GM18909 (cell line): ENCODE results near the gene WDFY4.

Experiments used
- ATAC-seq: cut with Tn5 transposase; IDR thresholded peaks from one replicate; pipeline ENCODE4 v1.9.1; 2021; ENCODE audit warnings: mild to moderate bottlenecking; ENCODE audit not compliant: unreplicated experiment, poor library complexity

The WDFY4 gene

GRCh38 chr10:48653944-48654698 is 30.6 kb upstream of the WDFY4 start:
- no peak for ATAC-seq

GRCh38 chr10:48655411-48656240 is 29.0 kb upstream of the WDFY4 start:
- peak; percentile 13 for ATAC-seq

GRCh38 chr10:48656241-48656913 is 28.3 kb upstream of the WDFY4 start:
- ATAC-seq: peak; percentile 81

- no peak for ATAC-seq
Measured at GRCh38 chr10:48656914-48657305, 27.8 kb upstream of the WDFY4 start.

GRCh38 chr10:48657416-48657815 is 27.3 kb upstream of the WDFY4 start:
- no peak for ATAC-seq

GRCh38 chr10:48658243-48658974 is 26.3 kb upstream of the WDFY4 start:
- ATAC-seq: no peak

GRCh38 chr10:48658975-48659269 is 25.8 kb upstream of the WDFY4 start:
- ATAC-seq: no peak

- no peak for ATAC-seq
Measured at GRCh38 chr10:48659790-48660189, 24.9 kb upstream of the WDFY4 start.

- no peak for ATAC-seq
Measured at GRCh38 chr10:48661441-48661840, 23.2 kb upstream of the WDFY4 start.

- ATAC-seq: peak; percentile 50
Measured at GRCh38 chr10:48667960-48668590, 16.6 kb upstream of the WDFY4 start.

GRCh38 chr10:48670978-48671913 is 13.4 kb upstream of the WDFY4 start:
- peak; percentile 71 for ATAC-seq

GRCh38 chr10:48671914-48672595 is 12.6 kb upstream of the WDFY4 start:
- peak; percentile 49 for ATAC-seq

GRCh38 chr10:48672596-48673265 is 11.9 kb upstream of the WDFY4 start:
- ATAC-seq: peak; percentile 19

- no peak for ATAC-seq
Measured at GRCh38 chr10:48677625-48678024, 7.0 kb upstream of the WDFY4 start.

GRCh38 chr10:48678041-48678440 is 6.6 kb upstream of the WDFY4 start:
- ATAC-seq: peak; percentile 67

GRCh38 chr10:48681740-48682139 is 2.9 kb upstream of the WDFY4 start:
- no peak for ATAC-seq

- ATAC-seq: no peak
Measured at GRCh38 chr10:48682265-48682664, 2.4 kb upstream of the WDFY4 start.

- ATAC-seq: no peak
Measured at GRCh38 chr10:48683424-48683823, 1.2 kb upstream of the WDFY4 start.
